Neural cell (in vitro differentiated cells): ENCODE data around the gene ASPSCR1. TPM values are rescaled to one million over a fixed set of nuclear protein-coding genes. Genes with fewer than 3 reads are reported as not detected.

ENCODE experiments used
- H2AFZ ChIP-seq: fragments of 200-600, 300-800 bp; sonication (generic), shearing (Covaris generic); 2 replicates; pipeline ENCODE4 v1.6.0; 2014; ENCODE audit warnings: low read depth, mild to moderate bottlenecking, antibody characterized with exemption, low read length, moderate library complexity
- H3F3A ChIP-seq: fragments of 200-600 bp; shearing (Covaris generic); 2 replicates; pipeline ENCODE4 v1.6.1; 2016; ENCODE audit warnings: mild to moderate bottlenecking, moderate library complexity, mixed read lengths, antibody characterized with exemption, low read length; ENCODE audit not compliant: insufficient read depth, poor library complexity, severe bottlenecking
- H3K27ac ChIP-seq: fragments of 200-600, 300-800 bp; sonication (generic), shearing (Covaris generic); 2 replicates; pipeline ENCODE4 v1.5.1; 2014; ENCODE audit warnings: mild to moderate bottlenecking, low read length, moderate library complexity
- H3K27me3 ChIP-seq: fragments of 300-800, 200-600 bp; sonication (generic), shearing (Covaris generic); 2 replicates; pipeline ENCODE4 v1.6.0; 2014; ENCODE audit warnings: mild to moderate bottlenecking, low read depth, low read length, moderate library complexity; ENCODE audit not compliant: insufficient read depth
- H3K36me3 ChIP-seq: fragments of 300-800, 200-600 bp; sonication (generic), shearing (Covaris generic); 2 replicates; pipeline ENCODE4 v1.5.1; 2014; ENCODE audit warnings: mild to moderate bottlenecking, antibody characterized with exemption, low read length, moderate library complexity; ENCODE audit not compliant: insufficient read depth
- H3K4me2 ChIP-seq: fragments of 300-800, 200-600 bp; sonication (generic), shearing (Covaris generic); 2 replicates; pipeline ENCODE4 v1.6.0; 2014; ENCODE audit warnings: mild to moderate bottlenecking, low read length
- H3K4me3 ChIP-seq: fragments of 300-800, 200-600 bp; sonication (generic), shearing (Covaris generic); 2 replicates; pipeline ENCODE4 v1.5.1; 2014; ENCODE audit warnings: mild to moderate bottlenecking, low read length, moderate library complexity
- H3K79me2 ChIP-seq: fragments of 200-600 bp; shearing (Covaris generic); replicated peaks from 2 replicates; pipeline ENCODE4 v1.6.0; 2014; ENCODE audit warnings: mild to moderate bottlenecking, low read length, moderate library complexity; ENCODE audit not compliant: insufficient read depth
- H3K9ac ChIP-seq: fragments of 300-800, 200-600 bp; sonication (generic), shearing (Covaris generic); 2 replicates; pipeline ENCODE4 v1.6.1; 2016; ENCODE audit warnings: mild to moderate bottlenecking, low read length, mixed read lengths
- H3K9me2 ChIP-seq: fragments of 200-600 bp; shearing (Covaris generic); 2 replicates; pipeline ENCODE4 v1.6.1; 2016; ENCODE audit warnings: mild to moderate bottlenecking, low read length, mixed read lengths; ENCODE audit not compliant: insufficient read depth
- H3K9me3 ChIP-seq: fragments of 200-600, 300-800 bp; sonication (generic), shearing (Covaris generic); 2 replicates; pipeline ENCODE4 v1.6.1; 2016; ENCODE audit warnings: mild to moderate bottlenecking, mixed run types, low read length, moderate library complexity, mixed read lengths
- H4K20me1 ChIP-seq: fragments of 200-600 bp; shearing (Covaris generic); 2 replicates; pipeline ENCODE4 v1.6.1; 2016; ENCODE audit warnings: mild to moderate bottlenecking, mixed run types; ENCODE audit not compliant: insufficient read depth
- CTCF ChIP-seq: fragments of 450-650 bp; IDR thresholded peaks from 2 replicates; pipeline ENCODE4 v1.5.1; 2014; ENCODE audit warnings: antibody characterized with exemption, mild to moderate bottlenecking, moderate library complexity; ENCODE audit not compliant: poor library complexity, severe bottlenecking
- EP300 ChIP-seq: fragments of 450-650 bp; conservative IDR thresholded peaks from 2 replicates; pipeline ENCODE4 v1.6.1; 2014; ENCODE audit warnings: antibody characterized with exemption, mild to moderate bottlenecking, moderate library complexity; ENCODE audit not compliant: poor library complexity, severe bottlenecking
- EZH2 ChIP-seq: fragments of 200-600, 300-800 bp; shearing (Covaris generic), sonication (generic); IDR thresholded peaks from 2 replicates; pipeline ENCODE4 v1.6.1; 2014; ENCODE audit warnings: antibody characterized with exemption, low read length, borderline replicate concordance, mild to moderate bottlenecking; ENCODE audit not compliant: insufficient read depth, poor library complexity, severe bottlenecking
- MXI1 ChIP-seq: fragments of 450-650 bp; conservative IDR thresholded peaks from 2 replicates; pipeline ENCODE4 v1.6.1; 2014; ENCODE audit warnings: antibody characterized with exemption, mild to moderate bottlenecking; ENCODE audit not compliant: poor library complexity, severe bottlenecking
- POLR2AphosphoS5 ChIP-seq: IDR thresholded peaks from 2 replicates; pipeline ENCODE4 v1.6.1; 2012
- RAD21 ChIP-seq: fragments of 450-650 bp; conservative IDR thresholded peaks from 2 replicates; pipeline ENCODE4 v1.6.1; 2014; ENCODE audit warnings: antibody characterized with exemption, mild to moderate bottlenecking, moderate library complexity
- REST ChIP-seq: IDR thresholded peaks from 2 replicates; pipeline ENCODE4 v1.6.1; 2012; ENCODE audit warnings: borderline replicate concordance
- SMC3 ChIP-seq: fragments of 450-650 bp; conservative IDR thresholded peaks from 2 replicates; pipeline ENCODE4 v1.6.1; 2014; ENCODE audit warnings: antibody characterized with exemption, mild to moderate bottlenecking, moderate library complexity; ENCODE audit not compliant: poor library complexity
- TAF1 ChIP-seq: IDR thresholded peaks from 2 replicates; pipeline ENCODE4 v1.6.1; 2012; ENCODE audit warnings: low read depth
- polyA plus RNA-seq: library from polyadenylated mRNA; depleted of rRNA; stranded (reverse); fragments of >200 nt; gene quantifications from 2 replicates; pipeline ENCODE4 v1.2.3, GENCODE V29; 2014

Gene ASPSCR1
- polyA plus RNA-seq, 1 donor from 2014 or later: 28.0 TPM

- Histone ChIP-seq H3F3A (no peaks in the 10 kb centered on the region), H2AFZ (no peak overlapping the region), H3K9ac (peak overlapping the region; percentile 72), H4K20me1 (no peaks in the 10 kb centered on the region), H3K4me2 (peak overlapping the region; percentile 61), H3K9me2 (no peaks in the 10 kb centered on the region), H3K79me2 (no peaks in the 10 kb centered on the region), H3K27me3 (no peaks in the 10 kb centered on the region), H3K36me3 (no peaks in the 10 kb centered on the region), H3K9me3 (no peaks in the 10 kb centered on the region), H3K4me3 (peak overlapping the region; percentile 94), H3K27ac (no peak overlapping the region)
- TF ChIP-seq MXI1 (peak; percentile 72), RAD21 (no peak)
Observed at GRCh38 chr17:82065193-82065637, 87.8 kb downstream of the ASPSCR1 start.

GRCh38 chr17:82065638-82066303, 88.3 kb downstream of the ASPSCR1 start, which contains the start of gene DUS1L:
Gene DUS1L (minus strand): TSS chr17:82065804. CDS start chr17:82065059, 745 bp downstream.
- H3K79me2 ChIP-seq: no peaks in the 10 kb centered on the region
- peak within 1 kb of the TSS; percentile 56 for H3K27ac ChIP-seq
- peak within 1 kb of the TSS; percentile 72 for H3K9ac ChIP-seq
- peak within 1 kb of the TSS; percentile 94 for H3K4me3 ChIP-seq
- H3K9me3 ChIP-seq: no peaks in the 10 kb centered on the region
- no peaks in the 10 kb centered on the region for H3K9me2 ChIP-seq
- no peaks in the 10 kb centered on the region for H4K20me1 ChIP-seq
- H3K36me3 ChIP-seq: no peaks in the 10 kb centered on the region
- no peak for TF ChIP-seq TAF1
- TF ChIP-seq MXI1: peak; percentile 45
- TF ChIP-seq EZH2: no peak
- TF ChIP-seq SMC3: no peak
- TF ChIP-seq CTCF: no peak
- peak; percentile 19 for TF ChIP-seq EP300
- peak; percentile 45 for TF ChIP-seq REST
- no peak for TF ChIP-seq RAD21
- TF ChIP-seq POLR2AphosphoS5: peak; percentile 52
- H3K4me2 ChIP-seq: peak within 1 kb of the TSS; percentile 61
- H3F3A ChIP-seq: no peaks in the 10 kb centered on the region
- H3K27me3 ChIP-seq: no peaks in the 10 kb centered on the region
- H2AFZ ChIP-seq: peak within 1 kb of the TSS; percentile 97

Other genes with a start within 250 kb of the ASPSCR1 start
- not detected in 2 replicates for gene GCGR, start 173.5 kb upstream of the ASPSCR1 start, polyA plus RNA-seq
- 510 and 524 TPM in 2 replicates for gene MCRIP1, start 144.3 kb upstream of the ASPSCR1 start, polyA plus RNA-seq
- not detected in 2 replicates for gene PPP1R27, start 142.6 kb upstream of the ASPSCR1 start, polyA plus RNA-seq
- 82.8 and 99.2 TPM in 2 replicates for gene P4HB, start 117.1 kb upstream of the ASPSCR1 start, polyA plus RNA-seq
- 16.1 and 26.9 TPM in 2 replicates for gene ARHGDIA, start 106.3 kb upstream of the ASPSCR1 start, polyA plus RNA-seq
- gene ALYREF, start 86.0 kb upstream of the ASPSCR1 start, polyA plus RNA-seq: 73.3 and 81.4 TPM in 2 replicates
- gene ANAPC11, start 85.9 kb upstream of the ASPSCR1 start, polyA plus RNA-seq: 371 and 389 TPM in 2 replicates
- gene NPB, start 75.4 kb upstream of the ASPSCR1 start, polyA plus RNA-seq: 1.3 and 1.7 TPM in 2 replicates
- 28.9 and 35.3 TPM in 2 replicates for gene PCYT2, start 66.2 kb upstream of the ASPSCR1 start, polyA plus RNA-seq
- gene SIRT7, start 59.5 kb upstream of the ASPSCR1 start, polyA plus RNA-seq: 44.5 and 54.4 TPM in 2 replicates
- gene MAFG, start 49.9 kb upstream of the ASPSCR1 start, polyA plus RNA-seq: 11.8 and 12.4 TPM in 2 replicates
- gene PYCR1, start 40.3 kb upstream of the ASPSCR1 start, polyA plus RNA-seq: 41.7 and 61.0 TPM in 2 replicates
- gene MYADML2, start 30.4 kb upstream of the ASPSCR1 start, polyA plus RNA-seq: 1.1 and 1.2 TPM in 2 replicates
- 0.12 TPM in 1 of 2 replicates, not detected in the other for gene NOTUM, start 16.4 kb upstream of the ASPSCR1 start, polyA plus RNA-seq
- 188 and 205 TPM in 2 replicates for gene CENPX, start 45.2 kb downstream of the ASPSCR1 start, polyA plus RNA-seq
- gene LRRC45, start 45.7 kb downstream of the ASPSCR1 start, polyA plus RNA-seq: 51.7 and 63.7 TPM in 2 replicates
- gene RAC3, start 54.0 kb downstream of the ASPSCR1 start, polyA plus RNA-seq: 198 and 211 TPM in 2 replicates
- 129 and 148 TPM in 2 replicates for gene DCXR, start 60.1 kb downstream of the ASPSCR1 start, polyA plus RNA-seq
- gene RFNG, start 74.2 kb downstream of the ASPSCR1 start, polyA plus RNA-seq: 176 and 200 TPM in 2 replicates
- gene GPS1, start 74.3 kb downstream of the ASPSCR1 start, polyA plus RNA-seq: 170 and 215 TPM in 2 replicates
- gene DUS1L, start 88.2 kb downstream of the ASPSCR1 start, polyA plus RNA-seq: 100 and 115 TPM in 2 replicates
- gene FASN, start 120.6 kb downstream of the ASPSCR1 start, polyA plus RNA-seq: 26.4 and 31.5 TPM in 2 replicates
- 70.9 and 78.6 TPM in 2 replicates for gene CCDC57, start 235.2 kb downstream of the ASPSCR1 start, polyA plus RNA-seq